SU-DHL-6 (cell line): ENCODE data around the gene BLM.

Experiments used
- EZH2phosphoT487 ChIP-seq: fragments of 200-600 bp; sonication (generic), shearing (Covaris generic); conservative IDR thresholded peaks from 2 replicates; pipeline ENCODE4 v1.6.1; 2018; ENCODE audit warnings: mild to moderate bottlenecking, antibody characterized with exemption, low read length, moderate library complexity, mixed read lengths
- TF ChIP-seq, protein P1 (sequence below): fragments of 200-600 bp; sonication (generic); IDR thresholded peaks from one replicate; pipeline ENCODE4 v1.5.1; 2017; ENCODE audit warnings: antibody characterized with exemption, mild to moderate bottlenecking, low read length, moderate library complexity; ENCODE audit not compliant: insufficient read depth, poor library complexity, severe bottlenecking

DNA sequence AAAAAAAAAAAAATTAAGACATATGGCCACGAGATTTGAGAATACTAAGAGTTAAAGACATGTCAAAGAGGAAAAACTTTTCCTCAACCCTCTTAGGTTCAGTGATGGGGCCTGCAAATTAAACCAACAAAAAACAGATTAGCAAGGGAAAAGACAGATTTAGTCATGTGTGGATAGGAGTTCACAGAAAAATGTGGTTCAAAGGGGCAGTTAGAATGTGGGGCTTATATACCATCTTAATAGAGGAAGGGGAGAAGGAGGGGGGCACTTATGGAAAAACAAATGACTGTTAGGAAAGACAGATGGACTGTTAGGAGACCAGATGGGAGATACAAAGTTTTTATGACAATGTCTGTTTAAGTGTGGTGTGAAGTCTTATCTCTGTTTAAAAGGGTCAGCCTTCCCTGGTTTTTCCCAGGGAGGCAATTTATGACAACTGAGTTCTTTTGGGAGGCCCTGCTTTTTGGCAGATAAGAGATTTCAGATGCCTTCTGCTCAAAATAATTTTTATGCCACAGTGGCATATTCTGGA lies 82.6 kb downstream of the BLM start:
- TF ChIP-seq, protein P1, sequence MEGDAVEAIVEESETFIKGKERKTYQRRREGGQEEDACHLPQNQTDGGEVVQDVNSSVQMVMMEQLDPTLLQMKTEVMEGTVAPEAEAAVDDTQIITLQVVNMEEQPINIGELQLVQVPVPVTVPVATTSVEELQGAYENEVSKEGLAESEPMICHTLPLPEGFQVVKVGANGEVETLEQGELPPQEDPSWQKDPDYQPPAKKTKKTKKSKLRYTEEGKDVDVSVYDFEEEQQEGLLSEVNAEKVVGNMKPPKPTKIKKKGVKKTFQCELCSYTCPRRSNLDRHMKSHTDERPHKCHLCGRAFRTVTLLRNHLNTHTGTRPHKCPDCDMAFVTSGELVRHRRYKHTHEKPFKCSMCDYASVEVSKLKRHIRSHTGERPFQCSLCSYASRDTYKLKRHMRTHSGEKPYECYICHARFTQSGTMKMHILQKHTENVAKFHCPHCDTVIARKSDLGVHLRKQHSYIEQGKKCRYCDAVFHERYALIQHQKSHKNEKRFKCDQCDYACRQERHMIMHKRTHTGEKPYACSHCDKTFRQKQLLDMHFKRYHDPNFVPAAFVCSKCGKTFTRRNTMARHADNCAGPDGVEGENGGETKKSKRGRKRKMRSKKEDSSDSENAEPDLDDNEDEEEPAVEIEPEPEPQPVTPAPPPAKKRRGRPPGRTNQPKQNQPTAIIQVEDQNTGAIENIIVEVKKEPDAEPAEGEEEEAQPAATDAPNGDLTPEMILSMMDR, result no peak
- TF ChIP-seq EZH2phosphoT487, result no peak
